SJCRH30 (cell line): ENCODE measurements around the gene PTPRM. TPM values are rescaled to one million over a fixed set of nuclear protein-coding genes. Genes with fewer than 3 reads are reported as not detected.

Experiments
- DNase-seq, 2 experiments: peaks; one replicate each; pipeline ENCODE4 v3.0.0-alpha.2; 2015 to 2020
- H3K27ac ChIP-seq: fragments of 250-450 bp; sonication (Bioruptor Pico); 2 replicates; pipeline ENCODE4 v1.5.1; 2020; ENCODE audit warnings: mild to moderate bottlenecking, moderate library complexity
- H3K27me3 ChIP-seq: fragments of 250-450 bp; sonication (Bioruptor Pico); 2 replicates; pipeline ENCODE4 v1.5.1; 2020; ENCODE audit warnings: mild to moderate bottlenecking, moderate library complexity
- H3K36me3 ChIP-seq: fragments of 250-450 bp; sonication (Bioruptor Pico); 2 replicates; pipeline ENCODE4 v1.5.1; 2020; ENCODE audit warnings: mild to moderate bottlenecking, moderate library complexity
- H3K4me1 ChIP-seq: fragments of 250-450 bp; sonication (Bioruptor Pico); 2 replicates; pipeline ENCODE4 v1.5.1; 2020; ENCODE audit warnings: mild to moderate bottlenecking, moderate library complexity
- H3K4me3 ChIP-seq: fragments of 250-450 bp; sonication (Bioruptor Pico); 2 replicates; pipeline ENCODE4 v1.5.1; 2020; ENCODE audit warnings: mild to moderate bottlenecking, moderate library complexity
- H3K9me3 ChIP-seq: fragments of 250-450 bp; sonication (Bioruptor Pico); replicated peaks from 2 replicates; pipeline ENCODE4 v1.5.1; 2020; ENCODE audit warnings: mild to moderate bottlenecking, moderate library complexity
- total RNA-seq: library from RNA; depleted of rRNA; stranded (reverse); fragments of >200 nt; shearing (Covaris generic); gene quantifications from 2 replicates; pipeline ENCODE4 v1.2.3, GENCODE V29; 2014

The PTPRM gene
- total RNA-seq, 1 experiment from 2014 or later = 10.1 TPM

- no peak overlapping the region for H3K27ac ChIP-seq
- no peaks in the 10 kb centered on the region for H3K9me3 ChIP-seq
- H3K27me3 ChIP-seq = no peaks in the 10 kb centered on the region
- no peaks in the 10 kb centered on the region for H3K4me1 ChIP-seq
- H3K4me3 ChIP-seq = no peak overlapping the region
- H3K36me3 ChIP-seq = no peaks in the 10 kb centered on the region
- DNase-seq = no peak
Measured at GRCh38 chr18:8116341-8117005, 549.4 kb downstream of the PTPRM start.

GRCh38 chr18:8117006-8117371 is 549.9 kb downstream of the PTPRM start:
- no peaks in the 10 kb centered on the region for H3K36me3 ChIP-seq
- H3K4me1 ChIP-seq = no peaks in the 10 kb centered on the region
- H3K27me3 ChIP-seq = no peaks in the 10 kb centered on the region
- H3K4me3 ChIP-seq = no peak overlapping the region
- H3K9me3 ChIP-seq = no peaks in the 10 kb centered on the region
- no peak overlapping the region for H3K27ac ChIP-seq
- no peak for DNase-seq

GRCh38 chr18:8121101-8121500 is 554.0 kb downstream of the PTPRM start:
- H3K27ac ChIP-seq = no peak overlapping the region
- H3K36me3 ChIP-seq = no peaks in the 10 kb centered on the region
- H3K4me1 ChIP-seq = peaks cover 10% of the 10 kb centered on the region
- no peak overlapping the region for H3K4me3 ChIP-seq
- no peaks in the 10 kb centered on the region for H3K9me3 ChIP-seq
- no peak for DNase-seq
- H3K27me3 ChIP-seq = no peaks in the 10 kb centered on the region

GRCh38 chr18:8121942-8122480 is 554.9 kb downstream of the PTPRM start:
- no peak for DNase-seq
- Histone ChIP-seq H3K4me1 (peaks cover 10% of the 10 kb centered on the region), H3K27me3 (no peaks in the 10 kb centered on the region), H3K9me3 (no peaks in the 10 kb centered on the region), H3K27ac (no peak overlapping the region), H3K4me3 (no peak overlapping the region), H3K36me3 (no peaks in the 10 kb centered on the region)

- Histone ChIP-seq H3K27me3 (no peaks in the 10 kb centered on the region), H3K27ac (peak overlapping the region; percentile 36), H3K36me3 (no peaks in the 10 kb centered on the region), H3K9me3 (no peaks in the 10 kb centered on the region), H3K4me3 (no peak overlapping the region), H3K4me1 (peaks cover 10% of the 10 kb centered on the region)
- no peak for DNase-seq
Measured at GRCh38 chr18:8124232-8125146, 557.4 kb downstream of the PTPRM start.

- peaks cover 5% of the 10 kb centered on the region for H3K4me1 ChIP-seq
- DNase-seq = peak in 1 of 2 experiments; percentile 8
- H3K9me3 ChIP-seq = no peaks in the 10 kb centered on the region
- H3K27ac ChIP-seq = no peak overlapping the region
- no peak overlapping the region for H3K4me3 ChIP-seq
- H3K27me3 ChIP-seq = no peaks in the 10 kb centered on the region
- no peaks in the 10 kb centered on the region for H3K36me3 ChIP-seq
Measured at GRCh38 chr18:8130096-8130495, 563.0 kb downstream of the PTPRM start.

GRCh38 chr18:8133032-8133431 is 565.9 kb downstream of the PTPRM start:
- no peak for DNase-seq
- Histone ChIP-seq H3K4me1 (no peaks in the 10 kb centered on the region), H3K27me3 (no peaks in the 10 kb centered on the region), H3K36me3 (no peaks in the 10 kb centered on the region), H3K9me3 (no peaks in the 10 kb centered on the region), H3K27ac (no peak overlapping the region), H3K4me3 (no peak overlapping the region)

GRCh38 chr18:8133888-8134287 is 566.8 kb downstream of the PTPRM start:
- Histone ChIP-seq H3K36me3 (no peaks in the 10 kb centered on the region), H3K9me3 (no peaks in the 10 kb centered on the region), H3K27ac (no peak overlapping the region), H3K4me1 (no peaks in the 10 kb centered on the region), H3K4me3 (no peak overlapping the region), H3K27me3 (no peaks in the 10 kb centered on the region)
- DNase-seq = no peak

- no peak overlapping the region for H3K27ac ChIP-seq
- H3K4me3 ChIP-seq = no peak overlapping the region
- DNase-seq = no peak
- H3K27me3 ChIP-seq = no peaks in the 10 kb centered on the region
- H3K9me3 ChIP-seq = no peaks in the 10 kb centered on the region
- no peaks in the 10 kb centered on the region for H3K4me1 ChIP-seq
- no peaks in the 10 kb centered on the region for H3K36me3 ChIP-seq
Measured at GRCh38 chr18:8139127-8139527, 572.0 kb downstream of the PTPRM start.

GRCh38 chr18:8139891-8140406 is 572.8 kb downstream of the PTPRM start:
- no peak for DNase-seq
- no peak overlapping the region for H3K4me3 ChIP-seq
- no peaks in the 10 kb centered on the region for H3K27me3 ChIP-seq
- no peaks in the 10 kb centered on the region for H3K4me1 ChIP-seq
- H3K9me3 ChIP-seq = no peaks in the 10 kb centered on the region
- no peak overlapping the region for H3K27ac ChIP-seq
- H3K36me3 ChIP-seq = no peaks in the 10 kb centered on the region

GRCh38 chr18:8140841-8141501 is 573.9 kb downstream of the PTPRM start:
- Histone ChIP-seq H3K4me1 (no peaks in the 10 kb centered on the region), H3K4me3 (no peak overlapping the region), H3K27me3 (no peaks in the 10 kb centered on the region), H3K36me3 (no peaks in the 10 kb centered on the region), H3K9me3 (no peaks in the 10 kb centered on the region), H3K27ac (no peak overlapping the region)
- DNase-seq = no peak

- Histone ChIP-seq H3K9me3 (no peaks in the 10 kb centered on the region), H3K4me1 (no peaks in the 10 kb centered on the region), H3K27ac (no peak overlapping the region), H3K36me3 (no peaks in the 10 kb centered on the region), H3K27me3 (no peaks in the 10 kb centered on the region), H3K4me3 (no peak overlapping the region)
- DNase-seq = no peak
Measured at GRCh38 chr18:8142131-8142711, 575.1 kb downstream of the PTPRM start.

- Histone ChIP-seq H3K9me3 (no peaks in the 10 kb centered on the region), H3K27ac (no peak overlapping the region), H3K4me3 (no peak overlapping the region), H3K36me3 (no peaks in the 10 kb centered on the region), H3K4me1 (no peaks in the 10 kb centered on the region), H3K27me3 (no peaks in the 10 kb centered on the region)
- DNase-seq = no peak
Measured at GRCh38 chr18:8142932-8143331, 575.8 kb downstream of the PTPRM start.

- Histone ChIP-seq H3K4me1 (no peaks in the 10 kb centered on the region), H3K4me3 (no peak overlapping the region), H3K36me3 (no peaks in the 10 kb centered on the region), H3K27ac (no peak overlapping the region), H3K27me3 (no peaks in the 10 kb centered on the region), H3K9me3 (no peaks in the 10 kb centered on the region)
- DNase-seq = no peak
Measured at GRCh38 chr18:8151181-8151580, 584.1 kb downstream of the PTPRM start.
